IPS-15b (cell line): ENCODE results near the gene TAF6.

Source experiments
- H3K27me3 ChIP-seq: one replicate; pipeline ENCODE4 v1.6.1; 2013; ENCODE audit warnings: low read length; ENCODE audit not compliant: control insufficient read depth, insufficient read depth
- H3K36me3 ChIP-seq: one replicate; pipeline ENCODE4 v1.6.1; 2013; ENCODE audit warnings: low read length; ENCODE audit not compliant: control insufficient read depth, insufficient read depth
- H3K4me1 ChIP-seq: one replicate; pipeline ENCODE4 v1.6.1; 2013; ENCODE audit warnings: mild to moderate bottlenecking, low read length; ENCODE audit not compliant: control insufficient read depth, insufficient read depth
- H3K4me3 ChIP-seq: one replicate; pipeline ENCODE4 v1.5.1; 2013; ENCODE audit warnings: low read depth, low read length
- H3K9ac ChIP-seq: one replicate; pipeline ENCODE4 v1.6.1; 2013; ENCODE audit warnings: low read depth, mild to moderate bottlenecking, low read length
- H3K9me3 ChIP-seq: one replicate; pipeline ENCODE4 v1.6.1; 2013; ENCODE audit warnings: mild to moderate bottlenecking, low read length; ENCODE audit not compliant: control insufficient read depth, insufficient read depth

Gene TAF6

GRCh38 chr7:100111914-100112313 is 7.2 kb downstream of the TAF6 start:
- Histone ChIP-seq H3K36me3 (peaks cover 52% of the 10 kb centered on the region), H3K4me1 (no peaks in the 10 kb centered on the region), H3K27me3 (no peaks in the 10 kb centered on the region), H3K9ac (no peak overlapping the region), H3K4me3 (no peak overlapping the region), H3K9me3 (no peaks in the 10 kb centered on the region)

GRCh38 chr7:100111156-100111555 is 8.0 kb downstream of the TAF6 start:
- no peaks in the 10 kb centered on the region for H3K27me3 ChIP-seq
- H3K9me3 ChIP-seq, result no peaks in the 10 kb centered on the region
- H3K36me3 ChIP-seq, result peaks cover 58% of the 10 kb centered on the region
- no peaks in the 10 kb centered on the region for H3K4me1 ChIP-seq
- H3K9ac ChIP-seq, result no peak overlapping the region
- H3K4me3 ChIP-seq, result no peak overlapping the region

DNA sequence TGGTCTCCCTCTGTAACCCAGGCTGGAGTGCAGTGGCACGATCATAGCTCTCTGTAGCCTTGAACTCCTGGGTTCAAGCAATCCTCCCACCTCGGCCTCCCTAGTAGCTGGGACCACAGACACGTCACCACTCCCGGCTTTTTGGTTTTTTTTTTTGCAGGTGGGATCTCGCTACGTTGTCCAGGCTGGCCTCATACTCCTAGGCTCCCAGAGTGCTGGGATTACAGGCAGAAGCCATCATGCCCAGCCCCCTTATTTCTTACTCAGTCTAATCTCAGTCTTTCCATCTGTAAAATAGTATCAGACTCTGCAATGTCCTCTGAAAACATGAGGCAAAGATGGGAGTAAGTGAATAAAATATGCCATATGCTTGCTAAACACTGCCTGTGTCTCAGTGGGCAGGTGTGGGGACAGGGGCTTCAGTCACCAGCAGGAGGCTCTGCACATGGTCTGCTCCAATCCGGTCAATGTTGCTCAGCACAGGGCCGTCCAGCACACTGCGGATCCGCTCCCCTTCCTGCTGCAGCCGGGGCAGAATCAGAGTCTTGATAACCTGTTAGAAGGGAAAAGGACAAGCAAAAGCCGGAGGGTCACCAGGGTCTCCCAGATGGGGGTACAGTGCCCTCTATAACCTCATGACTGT is 9.5 kb downstream of the TAF6 start:
- H3K36me3 ChIP-seq, result peaks cover 65% of the 10 kb centered on the region
- H3K27me3 ChIP-seq, result no peaks in the 10 kb centered on the region
- no peaks in the 10 kb centered on the region for H3K4me1 ChIP-seq
- H3K9me3 ChIP-seq, result no peaks in the 10 kb centered on the region
- H3K9ac ChIP-seq, result no peak overlapping the region
- no peak overlapping the region for H3K4me3 ChIP-seq

GRCh38 chr7:100107890-100108289 is 11.3 kb downstream of the TAF6 start:
- Histone ChIP-seq H3K4me3 (no peak overlapping the region), H3K27me3 (no peaks in the 10 kb centered on the region), H3K4me1 (no peaks in the 10 kb centered on the region), H3K9ac (no peak overlapping the region), H3K9me3 (no peaks in the 10 kb centered on the region), H3K36me3 (peaks cover 62% of the 10 kb centered on the region)

DNA sequence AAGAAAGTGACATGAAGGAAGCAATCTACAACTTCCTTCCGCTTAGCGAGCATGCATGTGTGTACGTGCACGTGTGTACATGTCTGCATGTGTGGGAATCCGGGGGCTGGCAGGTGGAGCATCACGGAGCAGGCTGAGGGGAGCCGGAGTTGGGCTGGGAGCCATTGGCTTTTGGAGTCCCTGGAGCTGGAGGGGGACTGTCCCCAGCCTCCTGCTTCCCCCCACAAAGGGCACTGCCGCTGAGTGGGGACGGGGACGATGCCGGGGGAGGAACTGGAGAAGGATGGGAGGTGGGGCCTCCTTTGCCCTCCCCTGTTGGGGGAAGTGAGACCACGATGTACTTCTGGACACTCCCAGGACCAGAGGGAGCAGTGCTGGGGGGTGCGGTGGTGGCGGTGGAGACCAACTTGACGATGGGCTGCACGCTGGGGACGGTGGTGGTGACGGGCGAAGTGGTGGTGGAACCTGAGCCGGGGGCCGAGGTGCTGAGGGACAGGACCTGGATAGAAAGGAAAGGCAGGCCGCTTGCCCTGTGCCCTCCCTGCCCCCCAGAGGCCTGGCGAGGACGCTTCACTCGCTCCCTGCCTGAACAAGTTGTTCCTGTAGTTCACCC is 11.9 kb downstream of the TAF6 start:
- Histone ChIP-seq H3K9ac (no peak overlapping the region), H3K4me3 (no peak overlapping the region), H3K36me3 (peaks cover 56% of the 10 kb centered on the region), H3K27me3 (no peaks in the 10 kb centered on the region), H3K9me3 (no peaks in the 10 kb centered on the region), H3K4me1 (no peaks in the 10 kb centered on the region)

DNA sequence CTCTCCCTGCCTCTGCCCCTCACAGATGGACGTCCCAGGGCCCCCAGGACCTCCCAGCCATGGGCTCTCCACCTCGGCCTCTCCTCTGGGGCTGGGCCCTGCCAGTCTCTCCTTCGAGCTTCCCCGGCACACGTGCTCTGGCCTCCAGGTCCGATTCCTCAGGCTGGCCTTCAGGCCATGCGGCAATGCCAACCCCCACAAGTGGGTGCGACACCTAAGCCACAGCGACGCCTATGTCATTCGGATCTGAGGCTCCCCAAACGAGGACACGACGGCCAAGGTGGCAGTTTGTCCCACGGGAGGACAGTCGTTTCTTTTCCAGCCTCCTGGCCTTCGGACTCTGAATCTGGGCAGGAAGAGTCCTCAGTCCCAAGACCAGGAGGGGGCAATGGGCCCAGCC is 12.5 kb downstream of the TAF6 start:
- Histone ChIP-seq H3K36me3 (peaks cover 51% of the 10 kb centered on the region), H3K27me3 (no peaks in the 10 kb centered on the region), H3K9ac (no peak overlapping the region), H3K4me3 (no peak overlapping the region), H3K9me3 (no peaks in the 10 kb centered on the region), H3K4me1 (no peaks in the 10 kb centered on the region)

DNA sequence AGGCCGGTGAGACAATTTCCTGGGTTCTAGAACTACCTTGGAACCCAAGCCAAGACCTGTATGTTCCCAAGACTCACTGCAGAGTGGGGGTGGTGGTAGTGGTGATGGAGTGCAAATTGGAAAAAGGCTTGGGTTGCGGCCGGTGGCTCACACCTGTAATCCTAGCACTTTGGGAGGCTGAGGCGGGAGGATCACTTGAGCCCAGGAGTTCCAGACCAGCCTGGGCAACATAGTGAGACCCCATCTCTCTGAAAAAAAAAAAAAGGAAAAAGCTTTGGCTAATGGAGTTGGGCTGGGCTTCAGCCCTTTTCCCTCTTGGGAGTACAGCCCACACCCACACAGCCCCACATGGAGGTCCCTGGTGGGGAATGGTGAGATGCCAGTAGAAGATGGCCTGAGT is 13.6 kb downstream of the TAF6 start:
- Histone ChIP-seq H3K4me1 (no peaks in the 10 kb centered on the region), H3K36me3 (peaks cover 42% of the 10 kb centered on the region), H3K9ac (no peak overlapping the region), H3K4me3 (no peak overlapping the region), H3K9me3 (no peaks in the 10 kb centered on the region), H3K27me3 (no peaks in the 10 kb centered on the region)

DNA sequence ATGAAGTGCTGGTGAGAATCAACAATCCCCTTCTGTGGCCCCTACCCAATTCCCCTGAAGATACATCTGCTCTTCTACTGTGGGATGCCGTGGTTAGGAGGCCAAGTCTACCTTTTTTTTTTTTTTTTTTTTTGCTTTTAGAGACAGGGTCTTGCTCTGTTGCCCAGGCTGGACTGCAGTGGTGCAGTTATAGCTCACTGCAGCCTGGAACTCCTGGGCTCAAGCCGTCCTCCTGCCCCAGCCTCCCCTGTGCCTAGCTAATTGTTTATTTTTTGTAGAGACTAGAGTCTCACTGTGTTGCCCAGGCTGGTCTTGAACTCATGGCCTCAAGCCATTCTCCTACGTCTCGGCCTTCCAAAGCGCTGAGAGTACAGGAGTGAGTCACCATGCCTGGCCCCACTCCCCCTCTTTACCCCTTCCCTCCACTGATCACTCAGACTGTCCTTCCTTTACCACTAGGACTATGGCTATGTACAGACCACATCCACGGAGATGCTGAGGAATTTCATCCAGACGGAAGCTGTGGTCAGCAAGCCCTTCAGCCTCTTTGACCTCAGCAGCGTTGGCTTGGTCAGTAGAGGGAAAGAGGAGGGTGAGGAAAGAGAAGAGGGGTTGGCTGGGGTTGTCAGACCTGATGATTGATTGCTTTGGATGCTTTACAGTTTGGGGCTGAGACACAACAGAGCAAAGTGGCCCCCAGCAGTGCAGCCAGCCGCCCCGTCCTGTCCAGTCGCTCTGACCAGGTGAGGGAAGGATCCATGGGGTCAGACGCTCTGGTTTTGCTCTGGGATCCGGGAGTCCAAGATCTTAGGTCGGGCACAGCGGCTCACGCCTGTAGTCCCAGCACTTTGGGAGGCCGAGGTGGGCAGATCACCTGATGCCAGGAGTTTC is 16.0 kb downstream of the TAF6 start:
- Histone ChIP-seq H3K9ac (no peak overlapping the region), H3K9me3 (no peaks in the 10 kb centered on the region), H3K27me3 (no peaks in the 10 kb centered on the region), H3K4me1 (no peaks in the 10 kb centered on the region), H3K36me3 (peaks cover 51% of the 10 kb centered on the region), H3K4me3 (peak overlapping the region; percentile 94)

DNA sequence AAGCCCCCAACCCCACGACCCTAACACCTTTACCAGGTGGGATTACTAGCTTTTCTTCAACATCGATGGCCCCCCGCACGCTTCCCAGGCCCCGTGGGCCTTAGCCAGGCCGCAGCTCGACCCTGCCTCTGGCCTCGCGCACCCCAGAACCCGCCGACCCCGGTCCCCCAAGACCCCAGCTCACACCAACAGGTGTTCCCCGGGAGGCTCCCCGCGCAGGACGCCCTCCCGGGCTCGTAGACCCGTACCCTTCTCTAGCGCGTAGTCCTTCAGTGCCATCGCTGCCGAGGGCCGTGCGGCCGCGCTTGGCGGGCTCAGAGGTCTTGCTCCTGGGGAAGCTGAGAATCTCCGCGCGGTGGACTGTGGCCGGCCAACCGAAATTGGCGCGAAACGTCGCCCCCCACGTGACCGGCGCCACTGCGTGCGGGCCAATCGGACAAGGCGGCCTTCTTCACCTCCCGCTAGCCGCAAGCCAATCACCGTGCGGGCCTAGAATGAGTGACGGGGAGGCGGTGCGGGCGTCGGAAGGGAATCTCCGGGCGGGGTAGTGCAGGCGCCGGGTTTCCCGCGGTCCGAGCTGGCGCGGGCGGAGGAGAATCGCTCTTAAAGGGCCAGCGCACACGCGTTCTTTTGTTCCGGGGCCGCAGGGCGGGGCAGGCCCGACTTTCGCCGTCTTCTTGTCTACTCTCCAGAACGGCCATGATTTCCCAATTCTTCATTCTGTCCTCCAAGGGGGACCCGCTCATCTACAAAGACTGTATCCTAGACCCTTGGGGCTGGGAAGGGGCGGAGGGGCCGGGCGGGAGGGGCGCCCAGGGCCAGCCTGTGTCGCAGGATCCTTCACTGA is 17.9 kb downstream of the TAF6 start, which contains the start of the genes AP4M1 and MCM7:
Gene AP4M1, plus strand, starts transcription at position 628 of the 847 bp plus-strand sequence. Its CDS starts 72 bp downstream, at position 700.
Gene MCM7, minus strand, starts transcription at position 382 of the 847 bp plus-strand sequence. Its CDS starts 103 bp downstream, at position 279.
- peak within 1 kb of the TSS; percentile 94 for H3K4me3 ChIP-seq
- peak within 1 kb of the TSS; percentile 99 for H3K9ac ChIP-seq
- no peaks in the 10 kb centered on the region for H3K27me3 ChIP-seq
- H3K9me3 ChIP-seq, result no peaks in the 10 kb centered on the region
- no peaks in the 10 kb centered on the region for H3K4me1 ChIP-seq
- peaks cover 50% of the 10 kb centered on the region for H3K36me3 ChIP-seq

- no peaks in the 10 kb centered on the region for H3K27me3 ChIP-seq
- H3K36me3 ChIP-seq, result peaks cover 54% of the 10 kb centered on the region
- no peaks in the 10 kb centered on the region for H3K4me1 ChIP-seq
- peak overlapping the region; percentile 99 for H3K9ac ChIP-seq
- peak overlapping the region; percentile 94 for H3K4me3 ChIP-seq
- H3K9me3 ChIP-seq, result no peaks in the 10 kb centered on the region
Observed at GRCh38 chr7:100100420-100101015, 18.6 kb downstream of the TAF6 start.

DNA sequence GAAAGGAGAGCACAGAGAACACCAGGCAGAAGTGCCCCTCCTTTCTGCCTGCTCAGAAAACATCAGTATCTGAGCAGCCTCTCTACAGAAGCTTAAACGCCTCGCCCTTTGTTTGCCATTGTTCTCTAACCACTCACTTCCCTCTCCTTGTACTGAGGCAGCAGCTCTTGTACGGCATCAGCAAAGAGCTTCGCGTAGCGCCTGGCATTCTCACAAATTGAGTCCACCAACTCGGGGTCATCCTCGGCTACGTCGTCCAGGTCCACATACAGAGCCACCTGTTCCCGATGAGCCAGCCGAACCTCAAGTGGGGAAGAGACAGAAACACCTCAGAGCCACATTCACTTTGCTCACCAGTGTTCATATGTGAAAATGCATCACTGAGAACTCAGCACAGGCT is 19.7 kb downstream of the TAF6 start:
- H3K4me3 ChIP-seq, result peak overlapping the region; percentile 94
- no peaks in the 10 kb centered on the region for H3K4me1 ChIP-seq
- no peaks in the 10 kb centered on the region for H3K9me3 ChIP-seq
- H3K9ac ChIP-seq, result peak overlapping the region; percentile 99
- peaks cover 60% of the 10 kb centered on the region for H3K36me3 ChIP-seq
- no peaks in the 10 kb centered on the region for H3K27me3 ChIP-seq
